Stimulated activated CD4-positive, alpha-beta T cell treated with anti-CD3 and anti-CD28 coated beads, Interleukin-15, amount 100 ng/mL, for 1 hour (primary cell): ENCODE results near the gene MIR17HG.
A peak's percentile ranks its signal among the peaks of the same experiment; 100 is the strongest.

Source experiments
- DNase-seq, 2 donors: peaks; one replicate each; pipeline ENCODE4 v3.0.0-alpha.2; 2020; ENCODE audit warnings: low read depth in 1 of 2, low spot score in 1 of 2

MIR17HG gene

DNA sequence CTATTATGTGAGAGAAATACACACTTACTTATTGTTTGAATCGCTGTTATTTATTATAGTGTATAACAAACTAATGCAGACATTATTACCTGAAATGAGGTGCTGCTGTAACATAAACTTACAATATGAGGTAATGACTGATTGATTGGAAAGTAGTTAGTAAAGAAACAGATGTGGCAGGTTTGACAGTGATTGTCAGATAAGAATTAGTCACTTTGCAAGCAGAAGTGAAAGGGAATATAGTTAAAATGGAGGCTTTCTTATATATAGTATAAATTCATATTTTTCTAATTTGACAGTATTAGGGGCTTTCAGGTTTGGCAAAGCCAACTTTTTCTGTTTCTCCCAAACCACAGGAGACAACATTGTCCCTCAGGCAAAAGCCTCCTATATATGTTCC lies 20.6 kb downstream of the MIR17HG start:
- DNase-seq: no peak

DNA sequence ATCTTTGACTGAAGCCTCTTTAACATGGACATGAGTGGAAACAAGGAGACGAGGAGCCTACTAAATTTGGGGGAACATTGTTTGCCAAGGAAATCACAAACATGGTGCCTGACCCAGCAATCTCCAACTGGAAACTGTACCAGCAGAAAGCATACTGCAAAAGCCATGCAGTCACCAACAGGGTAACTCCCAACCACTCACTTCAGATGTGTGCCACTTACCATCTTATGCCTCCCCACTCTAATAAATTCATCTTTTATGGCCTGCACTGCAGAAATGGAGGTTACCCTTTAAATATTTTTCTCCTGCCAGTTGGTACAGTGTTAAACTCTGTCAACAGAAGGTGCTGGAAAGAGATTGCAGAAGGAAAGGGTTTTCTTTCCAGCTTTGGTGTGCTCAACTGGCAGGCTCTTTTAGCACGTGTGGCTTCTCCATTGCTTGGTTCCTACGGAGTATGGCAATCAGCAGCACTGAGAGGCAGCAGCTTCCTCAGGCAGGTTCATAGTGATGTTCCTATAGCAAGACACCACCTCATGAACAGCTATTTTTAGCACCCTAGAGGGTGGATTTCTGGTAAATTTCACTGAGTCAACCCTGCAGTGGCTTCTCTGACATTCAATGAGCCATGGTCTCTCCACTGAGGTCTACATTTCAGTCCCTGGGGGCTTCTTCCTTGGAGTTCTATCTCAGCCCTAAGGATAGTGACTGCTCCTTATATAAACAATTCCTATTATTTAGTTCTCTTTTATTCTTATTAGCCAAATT lies 21.4 kb downstream of the MIR17HG start:
- DNase-seq: no peak

DNA sequence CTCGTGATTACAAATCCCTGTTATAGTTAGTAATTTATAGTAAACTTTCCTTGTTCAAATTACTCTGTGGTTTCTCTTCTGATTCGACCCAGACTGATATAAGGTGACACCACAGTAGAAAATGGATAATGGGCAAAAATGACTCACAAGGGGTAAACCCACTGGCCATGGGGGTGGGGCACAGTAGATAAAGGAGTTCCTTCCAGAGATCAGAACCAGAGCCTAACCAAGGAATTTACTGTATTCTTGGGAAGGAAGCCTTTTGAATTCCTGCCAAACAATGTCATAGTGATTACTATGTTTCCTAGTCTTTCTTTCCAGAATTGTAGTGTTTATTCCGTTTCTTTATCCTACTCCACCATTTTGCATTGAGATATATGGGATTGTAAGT lies 21.9 kb downstream of the MIR17HG start:
- no peak for DNase-seq

DNA sequence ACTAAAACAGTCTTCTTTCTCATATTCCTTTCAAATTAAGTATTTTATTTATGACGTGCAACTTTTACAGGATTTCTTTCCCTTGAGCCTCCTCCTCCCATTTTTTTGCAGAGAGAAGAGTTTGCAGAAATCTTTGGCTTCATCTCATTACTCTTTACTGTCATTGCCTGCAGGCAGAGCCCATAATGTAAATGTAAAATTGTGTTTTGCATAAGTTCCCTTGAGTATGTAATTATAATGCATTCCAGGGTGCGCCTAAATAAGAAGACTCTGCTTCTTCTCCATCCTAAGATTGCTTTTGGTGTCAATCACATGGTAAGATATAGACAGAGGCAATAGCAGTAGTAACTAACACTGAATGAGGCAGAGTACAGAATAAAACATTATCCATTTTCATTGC lies 23.0 kb downstream of the MIR17HG start:
- DNase-seq: no peak

DNA sequence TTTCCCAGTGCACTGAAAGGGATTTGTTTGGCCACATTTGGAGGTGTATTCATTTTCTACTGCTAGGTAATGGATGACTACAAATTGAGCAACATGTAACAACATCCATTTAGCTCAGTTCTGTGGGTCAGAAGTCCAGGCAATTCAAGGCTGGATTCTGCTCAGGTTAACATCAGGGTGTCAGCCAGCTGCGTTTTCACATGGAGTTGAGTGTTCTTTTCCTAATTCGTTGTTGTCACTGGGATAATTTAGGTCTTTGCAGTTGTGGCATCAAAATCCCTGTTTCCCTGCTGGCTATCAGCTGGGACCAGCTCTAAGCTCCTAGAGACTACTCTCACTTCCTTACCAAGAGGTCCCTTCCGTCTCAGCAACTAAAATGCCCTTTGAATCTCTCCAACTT lies 25.4 kb downstream of the MIR17HG start:
- no peak for DNase-seq

DNA sequence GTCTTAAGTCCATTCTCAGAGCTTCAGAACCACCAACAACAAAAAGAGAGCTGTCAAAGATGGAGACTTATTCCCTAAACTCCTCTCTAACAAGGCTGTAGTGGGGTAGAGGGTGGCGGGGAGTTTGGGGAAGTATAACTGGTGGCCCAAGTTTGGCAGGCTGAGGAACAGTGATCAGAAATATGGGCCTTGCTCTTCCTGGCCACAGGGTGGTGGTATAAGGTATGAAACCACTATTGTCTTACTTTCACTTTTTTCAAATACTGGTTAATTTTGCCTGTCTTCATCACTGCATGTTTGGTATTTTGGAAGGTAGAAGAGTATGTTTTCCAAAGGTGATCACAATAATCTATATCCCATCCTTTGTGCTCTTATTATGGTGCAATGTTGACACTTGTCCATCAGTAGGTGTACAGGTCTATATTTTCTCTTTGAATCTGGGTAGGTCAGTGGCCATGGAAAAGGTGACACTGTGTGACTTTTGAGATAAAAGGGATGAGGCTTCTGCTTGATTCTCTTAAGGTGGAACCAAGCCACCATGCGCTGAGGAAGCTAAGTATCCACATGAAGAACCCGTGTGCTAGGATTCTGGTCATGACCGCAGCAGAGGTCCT lies 27.7 kb downstream of the MIR17HG start:
- DNase-seq: no peak

DNA sequence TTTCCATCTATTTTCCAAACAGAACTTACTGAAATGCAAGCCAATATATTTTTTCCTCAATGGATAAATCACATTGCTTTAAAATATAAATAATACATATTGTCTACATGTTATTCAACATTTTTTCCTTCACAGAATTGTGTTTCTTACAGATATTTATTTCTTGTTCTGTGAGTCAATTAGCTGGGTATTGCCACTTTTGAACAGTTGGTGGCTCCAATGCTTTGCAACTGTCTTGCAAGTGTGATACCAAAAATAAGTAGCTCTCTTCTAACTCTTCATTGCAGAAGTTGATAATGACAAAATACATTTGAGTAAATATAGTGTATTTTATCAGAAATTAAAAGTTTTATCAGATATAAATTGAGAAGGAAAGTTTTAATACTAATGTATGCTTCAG lies 33.9 kb downstream of the MIR17HG start:
- no peak for DNase-seq

DNA sequence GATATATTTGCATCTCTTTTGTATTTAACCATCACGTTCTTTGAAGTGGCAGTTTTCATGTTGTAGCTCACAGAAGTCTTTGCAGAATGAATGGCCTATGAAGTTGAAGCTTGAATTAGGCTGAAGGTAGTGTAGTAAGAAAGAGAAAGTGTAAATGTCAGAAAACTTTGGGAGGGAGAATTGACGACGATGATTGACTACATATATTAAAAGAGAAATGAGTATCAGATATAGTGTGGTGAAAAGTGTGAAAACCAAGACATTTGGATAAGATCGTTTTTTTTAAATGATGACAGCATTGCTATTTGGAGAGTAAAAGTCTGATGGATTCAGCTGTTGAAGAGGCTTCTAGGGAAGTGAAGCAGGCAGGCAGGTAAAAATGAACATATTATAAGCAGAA lies 36.3 kb downstream of the MIR17HG start:
- no peak for DNase-seq

DNA sequence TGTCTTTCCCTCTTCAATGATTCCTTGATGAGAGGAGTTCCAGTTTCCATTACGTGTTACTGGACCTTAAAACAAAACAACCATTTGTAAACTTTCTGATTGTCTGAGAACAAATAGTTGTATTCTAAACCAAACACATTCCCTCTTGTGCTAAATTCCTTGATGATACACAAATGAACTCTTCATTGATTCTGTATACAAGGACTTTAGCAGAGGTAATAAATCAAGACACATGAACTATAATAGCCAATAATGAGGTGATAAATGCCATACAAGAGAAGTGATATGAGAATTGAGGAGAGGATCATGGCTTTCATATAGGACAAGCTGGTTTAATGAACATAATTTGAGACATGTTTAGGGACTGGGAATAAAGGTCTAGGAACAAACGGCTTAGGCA lies 37.4 kb downstream of the MIR17HG start:
- no peak for DNase-seq

DNA sequence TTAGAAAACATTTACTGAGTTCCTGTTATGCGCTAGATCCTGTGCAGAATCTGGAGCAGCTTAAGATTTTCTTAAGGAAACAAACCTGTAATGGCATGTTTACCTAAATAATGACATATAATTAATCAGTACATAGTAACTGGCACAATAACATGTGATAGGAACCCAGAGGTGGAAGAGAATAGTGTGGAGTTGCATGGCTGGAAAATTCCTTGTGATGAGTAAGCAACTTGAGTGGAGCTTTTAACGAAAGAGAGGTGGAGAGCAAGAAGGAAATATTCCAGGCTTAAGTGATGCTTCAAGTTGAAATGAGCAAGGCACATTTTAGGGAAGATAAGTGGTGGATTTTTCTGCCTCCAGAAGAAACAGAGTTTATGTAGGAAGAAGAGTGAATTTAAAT lies 41.7 kb downstream of the MIR17HG start:
- DNase-seq: no peak

DNA sequence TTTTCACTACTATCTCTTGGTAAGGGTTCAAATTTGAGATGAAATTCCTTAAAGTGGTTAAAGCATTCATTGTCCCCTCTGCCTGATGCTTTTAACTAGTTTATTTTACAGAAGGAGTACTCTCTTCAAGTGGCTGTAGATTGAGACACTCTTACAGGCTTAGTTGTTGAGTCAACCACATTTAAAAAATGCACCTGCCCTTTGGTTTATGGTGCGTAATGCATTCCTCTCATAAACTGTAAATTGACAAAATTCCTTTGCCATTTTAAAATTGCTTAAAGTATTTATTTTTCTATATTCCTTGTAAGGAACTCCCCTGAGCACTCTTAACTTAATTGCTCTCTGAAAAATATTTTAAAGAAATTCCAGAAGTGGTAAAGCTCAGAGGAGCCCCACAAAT lies 50.1 kb downstream of the MIR17HG start:
- DNase-seq: no peak

DNA sequence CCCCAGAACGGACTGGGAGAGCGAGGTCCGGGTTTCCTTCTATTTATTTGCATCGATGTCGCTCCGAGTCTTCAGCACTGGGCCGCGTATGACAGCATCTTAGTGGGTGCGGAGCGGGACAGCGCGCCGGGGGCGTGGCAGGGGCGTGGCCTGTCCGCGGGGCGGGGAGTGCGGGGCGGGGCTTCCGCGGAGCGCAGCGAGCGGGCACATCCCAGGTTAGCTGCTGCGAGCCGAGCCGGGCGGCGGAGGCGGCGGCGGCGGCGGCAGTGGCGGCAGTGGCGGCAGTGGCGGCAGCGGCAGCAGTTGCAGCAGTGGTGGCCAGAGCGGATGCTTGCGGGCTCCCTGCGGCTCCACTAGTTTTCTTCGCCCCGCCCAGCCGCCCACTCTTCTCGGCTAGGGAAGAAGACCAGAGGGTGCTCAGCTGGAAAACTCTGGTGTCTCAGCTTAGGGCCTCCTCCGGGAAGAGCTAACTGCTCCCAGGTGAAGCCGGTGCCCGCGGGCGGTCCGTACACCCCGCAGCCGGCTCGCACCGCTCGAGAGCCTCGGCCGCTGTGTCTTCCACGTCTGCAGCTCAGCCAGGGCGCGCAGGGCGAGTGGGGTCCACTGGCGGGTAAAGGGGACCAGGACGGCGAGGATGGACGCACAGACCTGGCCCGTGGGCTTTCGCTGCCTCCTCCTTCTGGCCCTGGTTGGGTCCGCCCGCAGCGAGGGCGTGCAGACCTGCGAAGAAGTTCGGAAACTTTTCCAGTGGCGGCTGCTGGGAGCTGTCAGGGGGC lies 51.1 kb downstream of the MIR17HG start, which contains the start of gene GPC5:
GPC5 (plus strand) TSS at position 209 of the 776 bp plus-strand sequence.
- DNase-seq: peak; percentile 63 to 81

DNA sequence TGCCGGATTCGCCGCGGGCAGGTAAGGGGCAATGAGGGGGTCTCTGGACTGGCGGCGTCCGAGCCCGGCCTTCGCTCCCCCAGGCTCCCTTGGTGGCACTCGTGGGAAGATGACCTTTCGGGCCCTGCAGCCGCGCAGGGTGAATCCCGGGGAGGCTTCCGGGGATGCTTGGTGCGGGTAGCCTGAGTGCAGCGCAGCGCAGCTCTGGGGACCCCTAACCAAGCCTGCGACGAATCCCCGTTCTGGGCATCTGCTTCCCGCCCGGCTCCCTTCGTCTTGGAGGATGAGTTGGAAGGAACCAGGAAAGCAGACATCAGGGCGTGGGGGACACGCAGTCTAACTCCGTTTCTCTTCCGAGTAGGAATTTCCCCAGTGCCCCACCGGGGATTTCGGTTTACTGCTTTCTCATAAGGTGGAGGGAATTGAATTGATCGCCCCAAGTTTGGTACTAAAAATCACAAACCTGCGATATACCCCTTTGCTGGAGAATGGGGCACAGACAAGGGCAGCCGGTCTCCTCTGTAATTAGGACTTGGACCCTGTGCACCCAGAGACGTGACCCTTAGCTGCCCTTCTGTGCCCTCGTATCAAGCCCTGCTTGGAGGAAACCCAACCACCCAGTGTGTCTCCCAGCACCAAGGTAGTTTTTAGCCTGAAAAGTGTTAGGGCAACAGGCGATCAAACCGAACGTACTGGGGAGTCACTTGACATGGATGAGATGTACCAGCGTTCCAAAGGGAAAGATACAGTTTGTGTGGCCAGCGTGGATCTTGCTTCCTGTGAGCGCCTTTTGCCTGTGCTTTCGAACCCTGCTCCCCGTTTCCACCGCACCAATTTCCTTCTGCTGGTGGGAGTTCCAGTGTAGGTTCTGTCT lies 51.9 kb downstream of the MIR17HG start:
- DNase-seq: peak in 1 of 2 donors; percentile 1

DNA sequence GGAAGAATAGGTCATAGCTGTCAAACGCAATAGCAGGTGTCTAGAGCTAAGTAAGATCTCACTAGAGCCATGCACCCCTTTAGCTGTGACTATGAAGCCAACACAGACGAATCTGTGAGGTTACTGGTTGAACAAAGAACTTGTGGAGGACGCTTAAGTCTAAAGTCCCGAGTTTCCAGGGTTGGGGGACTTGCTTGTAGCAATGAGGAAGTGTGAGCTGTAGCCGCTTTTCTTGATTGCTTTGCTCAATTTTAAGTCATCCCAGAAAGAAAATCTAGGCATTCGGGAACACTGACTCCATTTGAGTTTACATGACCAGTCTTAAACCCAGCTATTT lies 52.5 kb downstream of the MIR17HG start:
- no peak for DNase-seq

DNA sequence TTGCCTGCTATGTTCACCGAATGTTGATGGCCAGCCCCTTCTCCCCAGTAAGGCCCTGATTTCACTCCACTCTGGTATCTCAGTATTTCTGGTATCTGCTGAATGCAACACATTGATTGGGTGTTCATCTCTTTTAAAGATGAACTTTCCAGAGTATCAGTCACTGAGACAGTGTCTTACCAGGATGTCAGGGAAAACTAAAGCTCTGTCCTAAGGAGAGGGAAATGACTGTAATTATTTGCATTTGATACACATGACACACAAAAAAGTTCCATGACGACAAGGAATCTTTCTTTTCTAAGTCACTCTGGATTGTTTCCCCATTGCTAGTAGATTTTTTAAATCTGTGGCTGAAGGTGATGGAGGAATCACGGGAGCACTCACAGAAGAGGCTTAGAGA lies 53.2 kb downstream of the MIR17HG start:
- no peak for DNase-seq

DNA sequence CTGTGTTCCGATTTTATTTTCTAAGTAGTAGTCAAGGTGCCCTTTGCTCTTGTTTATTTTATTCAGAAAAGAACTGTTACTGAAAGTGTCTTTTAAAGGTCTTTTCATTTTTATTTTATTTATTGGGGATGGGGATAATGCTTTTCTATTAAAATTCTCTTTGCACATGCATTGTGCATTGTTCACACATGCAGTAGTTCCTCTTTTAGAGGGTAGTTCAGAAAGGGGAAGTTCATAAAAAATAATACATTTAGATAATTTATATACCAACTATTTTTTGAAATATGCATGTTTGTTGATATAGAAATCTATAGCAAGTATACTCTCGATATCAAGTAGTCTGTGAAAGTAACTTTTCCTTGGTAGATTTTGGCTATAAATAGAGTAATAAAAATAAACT lies 54.4 kb downstream of the MIR17HG start:
- no peak for DNase-seq
